K562 (cell line): ENCODE data around the gene HPCAL1. TPM values are rescaled to one million over a fixed set of nuclear protein-coding genes. Genes with fewer than 3 reads are reported as not detected.

Experiments
- ATAC-seq: fragments of 200-7000 bp; cut with Tn5 transposase; 3 replicates; pipeline ENCODE4 v1.9.1; 2020; ENCODE audit warnings: moderate library complexity
- BruUV-seq: library from RNA; stranded (reverse); fragments of 400-500 nt; replicated peaks from 2 replicates; lab custom pipeline; 2021; lab: Mats Ljungman, UMichigan
- CTCF ChIA-PET: fragments of 300-600 bp; formaldehyde crosslinking; extraction: SDS; loops from one replicate; lab custom pipeline; 2021; ENCODE audit warnings: low intra/inter-chr PET ratio; lab: Yijun Ruan, JAX
- POLR2A ChIA-PET: fragments of 300-600, 350-650 bp; sonication (Branson Sonifier 250); formaldehyde crosslinking; extraction: SDS; loops from one replicate; lab custom pipeline; 2021; ENCODE audit warnings: antibody characterized with exemption, inconsistent platforms; lab: Yijun Ruan, JAX
- DNase-seq, 4 experiments: peaks; one replicate each; pipeline versions ENCODE4 v3.0.0 to v3.0.0-alpha.2; 2011 to 2018; ENCODE audit warnings: low spot score in 3 of 4, mixed read lengths in 3 of 4; ENCODE audit errors: extremely low read depth in 1 of 4
- FAIRE-seq: peaks from 2 replicates; lab custom pipeline; 2011; peaks lifted over from hg19 to GRCh38; lab: Jason Lieb, UNC
- H2AFZ ChIP-seq: 2 replicates; pipeline ENCODE4 v1.6.0; 2011; ENCODE audit warnings: low read depth, low read length, control low read depth, inconsistent platforms
- H3K27ac ChIP-seq: fragments of 200-600 bp; 3 replicates; pipeline ENCODE4 v1.8.0; 2011; ENCODE audit warnings: low read depth, mild to moderate bottlenecking, control low read depth, inconsistent platforms, low read length, moderate library complexity, mixed read lengths; ENCODE audit errors: extremely low read depth
- H3K27me3 ChIP-seq, 2 experiments: fragments of 300-600 bp in 1 of 2; 2 replicates in 1 of 2; 3 replicates in 1 of 2; pipeline versions ENCODE4 v1.6.0 to v1.8.0; 2011; ENCODE audit warnings: inconsistent platforms in 2 of 2, low read length in 2 of 2, mild to moderate bottlenecking in 1 of 2, mixed read lengths in 1 of 2, moderate library complexity in 1 of 2; ENCODE audit not compliant: control insufficient read depth in 2 of 2, insufficient read depth in 2 of 2
- H3K36me3 ChIP-seq: fragments of 300-600 bp; 3 replicates; pipeline ENCODE4 v1.8.0; 2011; ENCODE audit warnings: mild to moderate bottlenecking, low read length, inconsistent platforms; ENCODE audit not compliant: control insufficient read depth, insufficient read depth
- H3K4me1 ChIP-seq, 2 experiments: fragments of 200-600 bp in 1 of 2; replicated peaks in 1 of 2; 2 replicates in 1 of 2; 3 replicates in 1 of 2; pipeline versions ENCODE4 v1.5.1 to v1.8.0; 2011; ENCODE audit warnings: inconsistent platforms in 2 of 2, low read length in 2 of 2, mild to moderate bottlenecking in 1 of 2, mixed read lengths in 1 of 2, moderate library complexity in 1 of 2; ENCODE audit not compliant: control insufficient read depth in 2 of 2, insufficient read depth in 2 of 2
- H3K4me2 ChIP-seq: 2 replicates; pipeline ENCODE4 v1.6.1; 2011; ENCODE audit warnings: low read length, control low read depth, inconsistent platforms, mixed read lengths; ENCODE audit not compliant: insufficient read depth
- H3K4me3 ChIP-seq: fragments of 200-600 bp; sonication (generic), shearing (Covaris generic); 2 replicates; pipeline ENCODE4 v1.5.1; 2016; ENCODE audit warnings: control low read depth, inconsistent platforms
- H3K79me2 ChIP-seq: fragments of 200-600 bp; 3 replicates; pipeline ENCODE4 v1.8.0; 2011; ENCODE audit warnings: low read length, inconsistent platforms; ENCODE audit not compliant: control insufficient read depth, insufficient read depth
- H3K9ac ChIP-seq, 2 experiments: 2 replicates each; pipeline versions ENCODE4 v1.6.0 to v1.6.1; 2011; ENCODE audit warnings: low read depth in 2 of 2, low read length in 2 of 2, control low read depth in 1 of 2, inconsistent platforms in 1 of 2, mild to moderate bottlenecking in 1 of 2, mixed read lengths in 1 of 2; ENCODE audit not compliant: insufficient read depth in 1 of 2
- H3K9me1 ChIP-seq: one replicate; pipeline ENCODE4 v1.6.0; 2011; ENCODE audit warnings: inconsistent platforms, mild to moderate bottlenecking, low read length, moderate library complexity; ENCODE audit not compliant: control insufficient read depth, insufficient read depth
- H3K9me3 ChIP-seq: replicated peaks from 2 replicates; pipeline ENCODE4 v1.5.1; 2011; ENCODE audit warnings: low read depth, low read length, inconsistent platforms; ENCODE audit not compliant: control insufficient read depth, insufficient read depth
- H4K20me1 ChIP-seq: replicated peaks from 2 replicates; pipeline ENCODE4 v1.6.1; 2011; ENCODE audit warnings: low read length, inconsistent platforms, mixed read lengths; ENCODE audit not compliant: control insufficient read depth, insufficient read depth
- CSDE1 ChIP-seq, 2 experiments: fragments of 450-650 bp; IDR thresholded peaks; 2 replicates each; pipeline ENCODE4 v1.6.1; 2016; ENCODE audit warnings: mild to moderate bottlenecking in 1 of 2
- GATA2 ChIP-seq: sonication (generic); formaldehyde crosslinking; IDR thresholded peaks from 2 replicates; pipeline ENCODE4 v1.4.0; 2020; ENCODE audit warnings: mild to moderate bottlenecking, missing genetic modification reagents
- HLTF ChIP-seq: fragments of 450-650 bp; IDR thresholded peaks from 2 replicates; pipeline ENCODE4 v1.6.1; 2016
- NR3C1 ChIP-seq: sonication (generic); formaldehyde crosslinking; IDR thresholded peaks from 2 replicates; pipeline ENCODE4 v1.8.1; 2022; ENCODE audit warnings: missing genetic modification reagents
- PHF8 ChIP-seq: fragments of 200-600 bp; sonication (generic); IDR thresholded peaks from 2 replicates; pipeline ENCODE4 v1.6.1; 2012; ENCODE audit warnings: mixed run types, mild to moderate bottlenecking, inconsistent platforms, low read length, moderate library complexity, borderline replicate concordance
- POLR2A ChIP-seq: fragments of 450-650 bp; conservative IDR thresholded peaks from 2 replicates; pipeline ENCODE4 v1.6.1; 2016
- POLR2G ChIP-seq: fragments of 200-400 bp; formaldehyde crosslinking; IDR thresholded peaks from 2 replicates; pipeline ENCODE4 v1.6.1; 2017; ENCODE audit warnings: low read depth, mild to moderate bottlenecking, antibody characterized with exemption, low read length, moderate library complexity
- PTRF ChIP-seq: fragments of 450-650 bp; IDR thresholded peaks from 2 replicates; pipeline ENCODE4 v1.6.1; 2016; ENCODE audit warnings: mild to moderate bottlenecking, missing genetic modification characterization, missing compliant biosample characterization
- RNF2 ChIP-seq: sonication (generic); IDR thresholded peaks from 2 replicates; pipeline ENCODE4 v1.6.1; 2016
- SMAD2 ChIP-seq: fragments of 150-350 bp; IDR thresholded peaks from 2 replicates; pipeline ENCODE4 v1.6.1; 2014; ENCODE audit warnings: low read depth, mild to moderate bottlenecking, low read length
- YY1 ChIP-seq, 3 experiments: IDR thresholded peaks; 2 replicates each; pipeline ENCODE4 v1.6.1; 2011; ENCODE audit warnings: low read length in 2 of 3, mild to moderate bottlenecking in 2 of 3, moderate library complexity in 2 of 3, borderline replicate concordance in 1 of 3, control low read depth in 1 of 3, low read depth in 1 of 3; ENCODE audit not compliant: insufficient read depth in 3 of 3, insufficient replicate concordance in 2 of 3, control insufficient read depth in 1 of 3, insufficient read length in 1 of 3; ENCODE audit errors: extremely low read depth in 1 of 3
- ZBTB1 ChIP-seq: sonication (generic); formaldehyde crosslinking; IDR thresholded peaks from 2 replicates; pipeline ENCODE4 v1.8.1; 2023; ENCODE audit warnings: missing genetic modification reagents, low read depth, mild to moderate bottlenecking, borderline replicate concordance
- ZBTB17 ChIP-seq: fragments of 450-650 bp; formaldehyde crosslinking; IDR thresholded peaks from 2 replicates; pipeline ENCODE4 v1.4.0; 2020; ENCODE audit warnings: mild to moderate bottlenecking
- ZZZ3 ChIP-seq: fragments of 450-650 bp; IDR thresholded peaks from 2 replicates; pipeline ENCODE4 v1.6.1; 2016; ENCODE audit warnings: antibody characterized with exemption, mild to moderate bottlenecking, moderate library complexity
- WGBS: fragments of 100-300 bp; shearing (Covaris generic); methylation state at CpG from one replicate; pipeline ENCODE4 v1.1.6; 2016; ENCODE audit warnings: low coverage, mixed read lengths; ENCODE audit not compliant: insufficient coverage; ENCODE audit errors: missing lambda C conversion rate; 5-methylcytosine and 5-hydroxymethylcytosine counted together
- in situ Hi-C: fragments of 300-500 bp; cut with MboI; formaldehyde crosslinking; loops from 4 replicates; pipeline ENCODE4 v1.15.0; 2018; ENCODE audit warnings: inconsistent platforms, mixed read lengths
- intact Hi-C: fragments of 100-400 bp; cut with micrococcal nuclease; formaldehyde crosslinking; loops from 2 replicates; pipeline ENCODE4 v1.14.2; 2022
- polyA plus RNA-seq, 8 experiments: library from polyadenylated mRNA; depleted of rRNA in 4 of 8; stranded (reverse) in 5 of 8; unstranded in 3 of 8; fragments of >200 nt; fragmentation: Nextera tagmentation in 2 of 8; fragmentation: Illumina TruSeq in 1 of 8; extraction: Ambion mirVana in 2 of 8; extraction: Trizol in 1 of 8; gene quantifications; 2 replicates each; pipeline versions ENCODE4 v1.2.1 to v1.2.3, GENCODE V29; 2011 to 2014; ENCODE audit warnings: inconsistent platforms in 1 of 8, missing spikeins in 1 of 8
- total RNA-seq, 7 experiments: library from RNA; depleted of rRNA in 6 of 7; stranded (reverse); fragments of >200 nt in 6 of 7; fragmentation: Illumina TruSeq in 2 of 7; extraction: Trizol in 2 of 7; gene quantifications; 2 replicates each; pipeline versions ENCODE4 v1.2.1 to v1.2.3, GENCODE V29; 2011 to 2021; ENCODE audit warnings: low replicate concordance in 1 of 7
- TF ChIP-seq, protein P1 (sequence below): fragments of 200-800 bp; sonication (Bioruptor generic); IDR thresholded peaks from 2 replicates; pipeline ENCODE4 v1.6.1; 2017; ENCODE audit warnings: missing genetic modification characterization, missing compliant biosample characterization
- TF ChIP-seq, protein P2 (sequence below): IDR thresholded peaks from 2 replicates; pipeline ENCODE4 v1.6.1; 2014; ENCODE audit warnings: antibody characterized with exemption
- TF ChIP-seq, protein P3 (sequence below): fragments of 250-450 bp; sonication (Bioruptor Pico); IDR thresholded peaks from 2 replicates; pipeline ENCODE4 v1.4.0; 2020; ENCODE audit warnings: borderline replicate concordance

The HPCAL1 gene
- total and polyA plus RNA-seq, 9 of the 15 experiments (the other 6 are each of a cell fraction or from before 2014, with no cell fraction given) = 2.7 to 65.5 (median 23.9) TPM

DNA sequence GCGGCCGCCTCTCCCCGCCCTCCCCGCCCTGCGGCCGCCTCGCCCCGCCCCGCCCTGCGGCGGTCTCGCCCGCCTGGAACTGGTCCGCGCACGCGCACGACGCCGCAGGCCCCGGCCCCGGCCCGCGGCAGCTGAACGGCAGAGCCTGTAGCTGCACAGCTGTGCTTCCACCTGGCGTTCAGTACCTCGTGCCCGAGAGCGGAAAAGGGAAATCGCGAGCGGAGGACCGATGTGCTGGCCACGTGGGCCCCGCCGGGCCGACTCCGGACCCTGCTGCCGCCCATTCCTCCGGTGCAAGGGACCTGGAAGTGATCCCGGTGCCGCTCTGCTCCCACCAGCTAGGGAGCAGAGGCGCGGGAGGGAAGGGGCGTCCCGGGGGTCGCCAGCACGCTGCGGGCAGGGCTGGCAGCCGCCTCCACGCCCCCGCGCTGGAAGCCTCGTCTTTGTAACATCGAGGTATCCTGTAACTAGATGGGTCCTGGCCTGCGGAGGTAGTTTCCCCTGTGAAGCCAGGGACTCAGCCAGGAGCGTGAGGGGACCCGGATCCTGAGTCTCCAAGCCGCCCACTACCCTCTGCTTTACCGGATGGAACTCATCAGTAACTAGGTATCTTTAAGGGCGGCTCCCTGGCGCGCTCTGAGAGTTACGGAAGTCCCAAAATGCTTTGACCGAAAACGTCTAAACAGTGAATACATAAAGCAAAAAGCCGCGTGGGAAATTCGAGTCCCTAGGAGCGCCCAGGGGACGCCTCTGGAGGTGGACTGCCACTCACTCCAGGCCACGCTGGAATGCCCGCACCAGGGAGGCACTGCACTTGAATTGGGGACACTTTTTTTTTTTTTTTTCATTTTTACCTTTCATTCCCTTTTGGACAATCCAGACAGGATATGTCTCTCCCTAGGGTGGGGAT lies 146.1 kb downstream of the HPCAL1 start:
- H3K4me1 ChIP-seq = peaks cover 17 to 28% of the 10 kb centered on the region in 2 experiments; a peak in 4 of 5 replicates
- intact Hi-C loops = no loop called here
- peak overlapping the region; percentile 93 for H3K4me2 ChIP-seq
- H3K4me3 ChIP-seq = peak overlapping the region; percentile 71
- H3K27ac ChIP-seq = peak overlapping the region; percentile 97
- no peak for FAIRE-seq
- BruUV-seq = TSS peak; percentile 87
- POLR2A ChIA-PET = interaction anchor here (0.5 to 7.0 kb wide), 20 partner anchors 8 to 370 kb away, joined by 3 to 54 read pairs (median 4); no protein-coding TSS in a partner anchor
- H4K20me1 ChIP-seq = peaks cover 33% of the 10 kb centered on the region
- DNase-seq = peak in 3 of 4 experiments; percentile 40 to 95 (median 67)
- H2AFZ ChIP-seq = peak overlapping the region; percentile 87
- peaks cover 30% of the 10 kb centered on the region for H3K36me3 ChIP-seq
- in situ Hi-C loops = no loop called here
- CTCF ChIA-PET = no interaction called here
- H3K79me2 ChIP-seq = peaks cover 56% of the 10 kb centered on the region
- 0% methylated on average over 41 of the region's 73 CpGs for WGBS
- H3K9ac ChIP-seq = peak overlapping the region; percentile 97 to 98
- H3K9me1 ChIP-seq = no peaks in the 10 kb centered on the region
- H3K27me3 ChIP-seq = no peaks in the 10 kb centered on the region
- ATAC-seq = peak; percentile 76
- no peaks in the 10 kb centered on the region for H3K9me3 ChIP-seq
- TF ChIP-seq POLR2A (peak; percentile 85), GATA2 (CRISPR knock-in tag) (no peak), CSDE1 (IDR thresholded peaks at IDR 0.05) (no peak), HLTF (no peak), ZZZ3 (no peak), ZBTB17 (CRISPR knock-in tag) (peak; percentile 80; the same call in 1 of the 2 replicates), PTRF (tag) (no peak), RNF2 (peak; percentile 83), POLR2G (0 out of 2 replicates have a peak, but pooled peaks have one; percentile 62), ZBTB1 (CRISPR knock-in tag) (peak; percentile 39; the same call in 1 of the 2 replicates), SMAD2 (no peak), YY1 (IDR thresholded peaks at IDR 0.05; ENCODE audit: borderline replicate concordance in 1 of 3, control insufficient read depth in 1 of 3, extremely low read depth in 1 of 3, insufficient read depth in 3 of 3, insufficient read length in 1 of 3, insufficient replicate concordance in 2 of 3, low read depth in 1 of 3, low read length in 2 of 3) (no peak), PHF8 (peak; percentile 81; the same call in 1 of the 2 replicates), NR3C1 (CRISPR knock-in tag) (no peak; the same call in 1 of the 2 replicates)
- TF ChIP-seq, protein P1, sequence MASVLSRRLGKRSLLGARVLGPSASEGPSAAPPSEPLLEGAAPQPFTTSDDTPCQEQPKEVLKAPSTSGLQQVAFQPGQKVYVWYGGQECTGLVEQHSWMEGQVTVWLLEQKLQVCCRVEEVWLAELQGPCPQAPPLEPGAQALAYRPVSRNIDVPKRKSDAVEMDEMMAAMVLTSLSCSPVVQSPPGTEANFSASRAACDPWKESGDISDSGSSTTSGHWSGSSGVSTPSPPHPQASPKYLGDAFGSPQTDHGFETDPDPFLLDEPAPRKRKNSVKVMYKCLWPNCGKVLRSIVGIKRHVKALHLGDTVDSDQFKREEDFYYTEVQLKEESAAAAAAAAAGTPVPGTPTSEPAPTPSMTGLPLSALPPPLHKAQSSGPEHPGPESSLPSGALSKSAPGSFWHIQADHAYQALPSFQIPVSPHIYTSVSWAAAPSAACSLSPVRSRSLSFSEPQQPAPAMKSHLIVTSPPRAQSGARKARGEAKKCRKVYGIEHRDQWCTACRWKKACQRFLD (CRISPR knock-in tag) = no peak; the same call in 1 of the 2 replicates
- TF ChIP-seq, protein P2, sequence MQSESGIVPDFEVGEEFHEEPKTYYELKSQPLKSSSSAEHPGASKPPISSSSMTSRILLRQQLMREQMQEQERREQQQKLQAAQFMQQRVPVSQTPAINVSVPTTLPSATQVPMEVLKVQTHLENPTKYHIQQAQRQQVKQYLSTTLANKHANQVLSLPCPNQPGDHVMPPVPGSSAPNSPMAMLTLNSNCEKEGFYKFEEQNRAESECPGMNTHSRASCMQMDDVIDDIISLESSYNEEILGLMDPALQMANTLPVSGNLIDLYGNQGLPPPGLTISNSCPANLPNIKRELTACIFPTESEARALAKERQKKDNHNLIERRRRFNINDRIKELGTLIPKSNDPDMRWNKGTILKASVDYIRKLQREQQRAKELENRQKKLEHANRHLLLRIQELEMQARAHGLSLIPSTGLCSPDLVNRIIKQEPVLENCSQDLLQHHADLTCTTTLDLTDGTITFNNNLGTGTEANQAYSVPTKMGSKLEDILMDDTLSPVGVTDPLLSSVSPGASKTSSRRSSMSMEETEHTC = peak; percentile 74; the same call in 1 of the 2 replicates
- TF ChIP-seq, protein P3, sequence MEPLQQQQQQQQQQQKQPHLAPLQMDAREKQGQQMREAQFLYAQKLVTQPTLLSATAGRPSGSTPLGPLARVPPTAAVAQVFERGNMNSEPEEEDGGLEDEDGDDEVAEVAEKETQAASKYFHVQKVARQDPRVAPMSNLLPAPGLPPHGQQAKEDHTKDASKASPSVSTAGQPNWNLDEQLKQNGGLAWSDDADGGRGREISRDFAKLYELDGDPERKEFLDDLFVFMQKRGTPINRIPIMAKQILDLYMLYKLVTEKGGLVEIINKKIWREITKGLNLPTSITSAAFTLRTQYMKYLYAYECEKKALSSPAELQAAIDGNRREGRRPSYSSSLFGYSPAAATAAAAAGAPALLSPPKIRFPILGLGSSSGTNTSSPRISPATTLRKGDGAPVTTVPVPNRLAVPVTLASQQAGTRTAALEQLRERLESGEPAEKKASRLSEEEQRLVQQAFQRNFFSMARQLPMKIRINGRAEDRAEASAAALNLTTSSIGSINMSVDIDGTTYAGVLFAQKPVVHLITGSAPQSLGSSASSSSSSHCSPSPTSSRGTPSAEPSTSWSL (CRISPR knock-in tag) = no peak
